ENCODE data around the gene AKT1. TPM values are rescaled to one million over a fixed set of nuclear protein-coding genes. Genes with fewer than 3 reads are reported as not detected.
A peak's percentile ranks its signal among the peaks of the same experiment; 100 is the strongest.

The AKT1 gene
- polyA plus RNA-seq, 1 donor: 97.5 TPM

- no CpG with 5 or more reads among the region's 24 CpGs for WGBS (ENCODE audit: insufficient coverage, low lambda C conversion rate)
- Histone ChIP-seq H3K27ac (ENCODE audit: low read length) (no peak overlapping the region), H3K27me3 (ENCODE audit: control insufficient read depth, insufficient read depth, low read length) (no peaks in the 10 kb centered on the region), H3K9me3 (ENCODE audit: control insufficient read depth, low read depth, low read length) (peaks cover 9% of the 10 kb centered on the region), H3K4me1 (ENCODE audit: control insufficient read depth, insufficient read depth, low read length) (peaks cover 5% of the 10 kb centered on the region), H3K36me3 (ENCODE audit: control insufficient read depth, insufficient read depth, low read length) (peaks cover 54% of the 10 kb centered on the region), H3K4me3 (ENCODE audit: low read length) (no peak overlapping the region)
- no peak for DNase-seq
Observed at GRCh38 chr14:104770072-104770579, 25.4 kb downstream of the AKT1 start.

DNA sequence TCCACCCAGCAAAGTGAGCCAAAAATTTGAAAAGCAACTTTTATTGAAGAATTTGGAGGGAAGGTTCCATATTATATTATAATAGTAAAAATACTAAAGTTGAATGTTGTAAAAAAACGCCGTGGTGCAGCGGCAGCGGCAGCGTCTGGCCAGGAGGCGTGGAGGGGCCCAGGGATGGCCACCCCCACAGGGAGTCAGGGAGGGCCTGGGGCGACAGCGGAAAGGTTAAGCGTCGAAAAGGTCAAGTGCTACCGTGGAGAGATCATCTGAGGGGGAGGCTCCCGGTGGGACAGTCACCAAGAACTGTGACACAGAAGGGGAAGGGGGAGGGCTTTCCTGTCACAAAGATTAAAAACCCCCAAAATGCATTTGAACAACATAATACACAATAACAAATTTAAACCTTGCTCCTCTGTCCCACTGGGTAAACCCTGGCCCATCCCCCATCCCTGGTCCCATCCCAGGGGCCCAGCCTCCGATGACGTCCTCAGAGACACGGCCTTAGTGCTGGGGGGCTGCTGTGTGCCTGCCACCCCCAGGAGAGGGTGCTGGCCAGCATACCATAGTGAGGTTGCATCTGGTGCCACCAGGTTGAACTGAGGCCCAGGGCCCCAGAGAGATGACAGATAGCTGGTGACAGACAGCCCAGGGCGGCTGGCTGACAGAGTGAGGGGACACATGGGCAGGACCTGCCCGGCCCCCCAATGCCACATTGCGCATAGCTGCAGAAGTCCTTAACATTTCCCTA lies 26.1 kb downstream of the AKT1 start:
- H3K4me3 ChIP-seq (ENCODE audit: low read length): no peak overlapping the region
- peaks cover 5% of the 10 kb centered on the region for H3K4me1 ChIP-seq (ENCODE audit: control insufficient read depth, insufficient read depth, low read length)
- no peak overlapping the region for H3K27ac ChIP-seq (ENCODE audit: low read length)
- H3K27me3 ChIP-seq (ENCODE audit: control insufficient read depth, insufficient read depth, low read length): no peaks in the 10 kb centered on the region
- no CpG with 5 or more reads among the region's 18 CpGs for WGBS (ENCODE audit: insufficient coverage, low lambda C conversion rate)
- DNase-seq: no peak
- peaks cover 9% of the 10 kb centered on the region for H3K9me3 ChIP-seq (ENCODE audit: control insufficient read depth, low read depth, low read length)
- peaks cover 48% of the 10 kb centered on the region for H3K36me3 ChIP-seq (ENCODE audit: control insufficient read depth, insufficient read depth, low read length)

- Histone ChIP-seq H3K9me3 (ENCODE audit: control insufficient read depth, low read depth, low read length) (peaks cover 9% of the 10 kb centered on the region), H3K4me3 (ENCODE audit: low read length) (no peak overlapping the region), H3K27me3 (ENCODE audit: control insufficient read depth, insufficient read depth, low read length) (no peaks in the 10 kb centered on the region), H3K27ac (ENCODE audit: low read length) (no peak overlapping the region), H3K4me1 (ENCODE audit: control insufficient read depth, insufficient read depth, low read length) (peaks cover 5% of the 10 kb centered on the region), H3K36me3 (ENCODE audit: control insufficient read depth, insufficient read depth, low read length) (peaks cover 42% of the 10 kb centered on the region)
- WGBS (ENCODE audit: insufficient coverage, low lambda C conversion rate): no CpG with 5 or more reads among the region's 25 CpGs
- DNase-seq: peak; percentile 68 to 80
Observed at GRCh38 chr14:104768437-104769323, 26.9 kb downstream of the AKT1 start.

- no peaks in the 10 kb centered on the region for H3K27me3 ChIP-seq (ENCODE audit: control insufficient read depth, insufficient read depth, low read length)
- no peak overlapping the region for H3K27ac ChIP-seq (ENCODE audit: low read length)
- no CpG with 5 or more reads among the region's 5 CpGs for WGBS (ENCODE audit: insufficient coverage, low lambda C conversion rate)
- peaks cover 5% of the 10 kb centered on the region for H3K4me1 ChIP-seq (ENCODE audit: control insufficient read depth, insufficient read depth, low read length)
- H3K36me3 ChIP-seq (ENCODE audit: control insufficient read depth, insufficient read depth, low read length): peaks cover 33% of the 10 kb centered on the region
- H3K4me3 ChIP-seq (ENCODE audit: low read length): no peak overlapping the region
- H3K9me3 ChIP-seq (ENCODE audit: control insufficient read depth, low read depth, low read length): peaks cover 9% of the 10 kb centered on the region
- DNase-seq: no peak
Observed at GRCh38 chr14:104767634-104767918, 28.0 kb downstream of the AKT1 start.

GRCh38 chr14:104766863-104767633 lies 28.5 kb downstream of the AKT1 start:
- H3K27me3 ChIP-seq (ENCODE audit: control insufficient read depth, insufficient read depth, low read length): no peaks in the 10 kb centered on the region
- WGBS (ENCODE audit: insufficient coverage, low lambda C conversion rate): no CpG with 5 or more reads among the region's 15 CpGs
- H3K4me3 ChIP-seq (ENCODE audit: low read length): no peak overlapping the region
- no peak overlapping the region for H3K27ac ChIP-seq (ENCODE audit: low read length)
- peaks cover 28% of the 10 kb centered on the region for H3K36me3 ChIP-seq (ENCODE audit: control insufficient read depth, insufficient read depth, low read length)
- peaks cover 5% of the 10 kb centered on the region for H3K4me1 ChIP-seq (ENCODE audit: control insufficient read depth, insufficient read depth, low read length)
- H3K9me3 ChIP-seq (ENCODE audit: control insufficient read depth, low read depth, low read length): peaks cover 9% of the 10 kb centered on the region
- DNase-seq: no peak

GRCh38 chr14:104766256-104766862 lies 29.2 kb downstream of the AKT1 start:
- peaks cover 5% of the 10 kb centered on the region for H3K9me3 ChIP-seq (ENCODE audit: control insufficient read depth, low read depth, low read length)
- no peaks in the 10 kb centered on the region for H3K27me3 ChIP-seq (ENCODE audit: control insufficient read depth, insufficient read depth, low read length)
- no peak overlapping the region for H3K27ac ChIP-seq (ENCODE audit: low read length)
- WGBS (ENCODE audit: insufficient coverage, low lambda C conversion rate): 100% methylated on average over 1 of the region's 4 CpGs
- H3K4me1 ChIP-seq (ENCODE audit: control insufficient read depth, insufficient read depth, low read length): peaks cover 5% of the 10 kb centered on the region
- DNase-seq: no peak
- peaks cover 28% of the 10 kb centered on the region for H3K36me3 ChIP-seq (ENCODE audit: control insufficient read depth, insufficient read depth, low read length)
- no peak overlapping the region for H3K4me3 ChIP-seq (ENCODE audit: low read length)

DNA sequence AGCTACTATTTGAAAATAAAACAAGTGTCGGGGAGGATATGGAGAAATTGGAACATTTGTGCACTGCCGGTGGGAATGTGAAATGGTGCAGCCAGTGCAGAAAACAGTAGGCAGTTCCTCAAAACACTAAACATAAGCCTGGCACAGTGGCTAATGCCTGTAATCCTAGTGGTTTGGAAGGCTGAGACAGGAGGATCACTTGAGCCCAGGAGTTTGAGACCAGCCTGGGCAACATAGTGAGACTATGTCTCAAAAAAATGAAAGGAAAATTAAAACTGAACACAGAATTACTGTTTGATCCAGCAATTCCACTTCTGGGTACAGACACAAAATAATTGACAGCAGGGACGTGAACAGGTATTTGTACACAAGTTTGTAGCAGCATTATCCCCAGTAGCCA lies 30.0 kb downstream of the AKT1 start:
- H3K9me3 ChIP-seq (ENCODE audit: control insufficient read depth, low read depth, low read length): no peaks in the 10 kb centered on the region
- DNase-seq: no peak
- no peaks in the 10 kb centered on the region for H3K27me3 ChIP-seq (ENCODE audit: control insufficient read depth, insufficient read depth, low read length)
- H3K36me3 ChIP-seq (ENCODE audit: control insufficient read depth, insufficient read depth, low read length): peaks cover 28% of the 10 kb centered on the region
- H3K27ac ChIP-seq (ENCODE audit: low read length): no peak overlapping the region
- WGBS (ENCODE audit: insufficient coverage, low lambda C conversion rate): no CpG with 5 or more reads among the region's 3 CpGs
- H3K4me1 ChIP-seq (ENCODE audit: control insufficient read depth, insufficient read depth, low read length): peaks cover 5% of the 10 kb centered on the region
- no peak overlapping the region for H3K4me3 ChIP-seq (ENCODE audit: low read length)

GRCh38 chr14:104758981-104759969 lies 36.3 kb downstream of the AKT1 start:
- Histone ChIP-seq H3K27me3 (ENCODE audit: control insufficient read depth, insufficient read depth, low read length) (no peaks in the 10 kb centered on the region), H3K9me3 (ENCODE audit: control insufficient read depth, low read depth, low read length) (no peaks in the 10 kb centered on the region), H3K27ac (ENCODE audit: low read length) (no peak overlapping the region), H3K4me3 (ENCODE audit: low read length) (no peak overlapping the region), H3K4me1 (ENCODE audit: control insufficient read depth, insufficient read depth, low read length) (peaks cover 15% of the 10 kb centered on the region), H3K36me3 (ENCODE audit: control insufficient read depth, insufficient read depth, low read length) (peaks cover 67% of the 10 kb centered on the region)
- WGBS (ENCODE audit: insufficient coverage, low lambda C conversion rate): 80% methylated on average over 1 of the region's 30 CpGs
- DNase-seq: no peak

DNA sequence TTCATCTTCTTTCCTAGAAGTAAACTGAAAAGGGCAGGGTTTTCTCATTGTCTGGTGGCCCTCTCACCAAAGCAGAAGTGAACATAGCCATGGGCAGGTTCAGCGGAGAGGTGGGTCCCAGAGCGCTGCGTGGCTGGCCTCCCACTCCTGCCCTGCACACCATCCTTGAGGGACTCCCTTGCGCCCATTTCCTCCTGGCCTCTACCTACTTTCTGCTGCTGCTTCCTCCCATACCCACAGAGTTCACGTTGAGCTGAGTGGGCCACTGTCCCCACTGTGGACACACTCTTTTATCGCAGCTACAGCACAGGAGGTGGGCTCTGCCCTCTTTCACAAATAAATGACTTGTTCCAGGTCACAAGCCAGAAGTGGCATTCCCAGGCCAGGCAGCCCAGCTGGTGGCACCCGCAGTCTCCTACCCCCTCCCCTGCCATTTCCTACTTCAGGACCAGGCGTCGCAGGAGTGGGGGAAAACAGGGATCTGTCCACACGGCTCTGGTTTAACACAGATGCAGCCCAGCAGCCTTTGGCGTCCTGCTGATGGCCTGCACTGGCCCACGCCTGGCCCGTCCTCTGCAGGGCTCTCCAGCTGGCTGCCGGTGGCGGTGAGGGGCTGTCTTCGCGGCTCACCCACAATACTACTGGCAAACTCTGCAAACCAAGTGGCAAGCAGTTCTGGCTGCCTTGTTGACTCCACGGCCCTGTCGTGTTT lies 37.7 kb downstream of the AKT1 start:
- no peak overlapping the region for H3K4me3 ChIP-seq (ENCODE audit: low read length)
- no peaks in the 10 kb centered on the region for H3K27me3 ChIP-seq (ENCODE audit: control insufficient read depth, insufficient read depth, low read length)
- no CpG with 5 or more reads among the region's 19 CpGs for WGBS (ENCODE audit: insufficient coverage, low lambda C conversion rate)
- no peak overlapping the region for H3K27ac ChIP-seq (ENCODE audit: low read length)
- DNase-seq: no peak
- H3K4me1 ChIP-seq (ENCODE audit: control insufficient read depth, insufficient read depth, low read length): peaks cover 19% of the 10 kb centered on the region
- no peaks in the 10 kb centered on the region for H3K9me3 ChIP-seq (ENCODE audit: control insufficient read depth, low read depth, low read length)
- H3K36me3 ChIP-seq (ENCODE audit: control insufficient read depth, insufficient read depth, low read length): peaks cover 67% of the 10 kb centered on the region

All from large intestine (tissue), 3 donors.